ENCODE measurements around the gene LIFR.
"Not testable (repeated sequence)": the region's sequence is repeated elsewhere in the genome, so short reads cannot be mapped to it uniquely, and the experiment has no call there.

Gene LIFR, protein sequence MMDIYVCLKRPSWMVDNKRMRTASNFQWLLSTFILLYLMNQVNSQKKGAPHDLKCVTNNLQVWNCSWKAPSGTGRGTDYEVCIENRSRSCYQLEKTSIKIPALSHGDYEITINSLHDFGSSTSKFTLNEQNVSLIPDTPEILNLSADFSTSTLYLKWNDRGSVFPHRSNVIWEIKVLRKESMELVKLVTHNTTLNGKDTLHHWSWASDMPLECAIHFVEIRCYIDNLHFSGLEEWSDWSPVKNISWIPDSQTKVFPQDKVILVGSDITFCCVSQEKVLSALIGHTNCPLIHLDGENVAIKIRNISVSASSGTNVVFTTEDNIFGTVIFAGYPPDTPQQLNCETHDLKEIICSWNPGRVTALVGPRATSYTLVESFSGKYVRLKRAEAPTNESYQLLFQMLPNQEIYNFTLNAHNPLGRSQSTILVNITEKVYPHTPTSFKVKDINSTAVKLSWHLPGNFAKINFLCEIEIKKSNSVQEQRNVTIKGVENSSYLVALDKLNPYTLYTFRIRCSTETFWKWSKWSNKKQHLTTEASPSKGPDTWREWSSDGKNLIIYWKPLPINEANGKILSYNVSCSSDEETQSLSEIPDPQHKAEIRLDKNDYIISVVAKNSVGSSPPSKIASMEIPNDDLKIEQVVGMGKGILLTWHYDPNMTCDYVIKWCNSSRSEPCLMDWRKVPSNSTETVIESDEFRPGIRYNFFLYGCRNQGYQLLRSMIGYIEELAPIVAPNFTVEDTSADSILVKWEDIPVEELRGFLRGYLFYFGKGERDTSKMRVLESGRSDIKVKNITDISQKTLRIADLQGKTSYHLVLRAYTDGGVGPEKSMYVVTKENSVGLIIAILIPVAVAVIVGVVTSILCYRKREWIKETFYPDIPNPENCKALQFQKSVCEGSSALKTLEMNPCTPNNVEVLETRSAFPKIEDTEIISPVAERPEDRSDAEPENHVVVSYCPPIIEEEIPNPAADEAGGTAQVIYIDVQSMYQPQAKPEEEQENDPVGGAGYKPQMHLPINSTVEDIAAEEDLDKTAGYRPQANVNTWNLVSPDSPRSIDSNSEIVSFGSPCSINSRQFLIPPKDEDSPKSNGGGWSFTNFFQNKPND

DNA sequence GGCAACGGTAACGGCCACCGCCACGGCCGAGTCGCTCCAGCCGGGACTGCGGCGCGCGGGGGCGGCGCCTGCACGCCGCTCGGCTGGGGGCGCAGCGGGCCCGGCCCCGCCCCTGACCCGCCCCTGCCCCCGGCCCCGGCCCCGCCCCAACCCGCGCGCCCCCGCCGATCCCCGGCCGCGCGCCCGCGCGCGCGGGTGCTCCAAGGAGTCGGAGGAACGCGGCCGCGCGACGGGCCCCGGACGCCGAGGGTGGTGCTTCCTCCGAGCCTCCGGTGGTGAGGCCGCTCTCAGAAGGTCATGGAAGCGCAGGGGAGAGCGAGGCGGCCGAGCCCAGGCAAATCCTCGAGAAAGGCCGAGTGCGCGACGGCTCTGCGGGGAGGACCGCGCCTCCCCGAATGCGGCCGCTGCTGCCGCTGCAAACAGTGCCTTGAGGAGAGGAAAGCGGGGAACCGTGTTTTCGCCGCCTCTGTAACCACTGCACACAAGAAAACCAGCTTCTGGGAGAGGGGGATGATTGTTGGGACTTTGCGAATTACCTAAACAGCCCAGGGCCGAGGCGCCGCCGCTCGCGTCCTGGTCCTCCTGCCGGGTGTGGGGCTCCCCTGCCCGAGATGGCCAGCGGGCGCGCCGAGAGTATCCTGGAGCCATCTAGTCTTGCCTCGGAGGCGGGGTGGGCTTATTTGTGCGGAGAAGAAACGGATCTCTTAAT lies at the start of gene LIFR:
TSS of gene LIFR (minus strand) at position 48 of the 709 bp plus-strand sequence. CDS start 25,999 bp downstream, outside the sequence.
- DNase-seq, result peak; percentile 74

- no peak for DNase-seq
These were observed 49.2 kb upstream of the LIFR start for GRCh38 chr5:38605610-38606009.

DNA sequence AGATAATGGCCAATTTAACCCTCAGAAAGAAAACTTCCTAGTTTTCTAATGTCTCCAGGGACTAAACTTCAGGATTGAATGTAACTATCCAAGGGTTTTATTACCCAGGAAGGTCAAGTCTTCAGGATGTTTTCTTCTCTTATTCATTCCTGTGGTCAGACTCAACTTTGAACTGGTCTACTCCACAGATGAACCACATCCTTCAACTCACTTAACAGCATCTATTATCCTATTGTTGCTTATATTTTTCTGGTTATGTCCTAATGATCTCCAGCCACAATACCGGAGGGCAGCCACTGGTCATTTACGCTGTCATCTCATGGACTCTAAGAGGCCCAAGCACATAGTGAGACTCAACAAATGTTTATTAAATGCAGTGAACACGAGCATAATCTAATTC lies 47.2 kb upstream of the LIFR start:
- DNase-seq, result no peak

GRCh38 chr5:38602641-38603040 lies 46.2 kb upstream of the LIFR start:
- no peak for DNase-seq

- no peak for DNase-seq
These were observed 45.4 kb upstream of the LIFR start for GRCh38 chr5:38601863-38602298.

- DNase-seq, result no peak
These were observed 44.9 kb upstream of the LIFR start for GRCh38 chr5:38601133-38601862.

DNA sequence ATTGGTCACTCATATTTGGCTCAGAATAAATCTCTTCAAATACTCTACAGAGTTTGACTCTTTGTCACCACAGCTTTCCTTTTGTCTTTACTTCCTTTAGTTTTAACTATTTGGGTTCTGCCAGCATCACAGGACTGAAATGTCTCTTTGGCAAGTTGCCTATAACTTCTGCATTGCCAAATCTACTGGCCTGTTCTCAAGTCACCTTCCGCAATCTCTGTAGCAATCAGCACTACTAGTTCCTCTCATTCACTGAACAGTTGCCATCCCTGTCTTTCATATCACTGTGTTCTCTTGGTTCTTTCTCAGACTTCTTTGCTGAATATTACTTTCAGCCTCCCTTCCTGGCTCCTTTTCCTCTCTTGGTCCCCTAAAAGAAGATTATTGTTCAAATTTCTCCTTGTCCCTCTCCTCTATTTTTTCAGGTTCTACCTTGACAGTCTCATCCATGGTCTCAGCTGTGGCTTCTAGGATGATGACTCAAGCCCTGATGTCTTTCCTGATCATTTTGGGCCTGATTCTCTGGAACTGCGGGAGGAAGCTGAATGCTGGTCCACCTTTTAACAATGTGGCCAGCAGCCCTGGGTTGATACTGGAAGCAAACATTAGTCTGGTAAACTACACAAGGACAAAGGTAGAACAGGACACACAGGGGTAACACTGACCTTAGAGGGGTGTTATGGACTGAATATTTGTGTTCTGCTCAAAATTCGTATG lies 44.0 kb upstream of the LIFR start:
- DNase-seq, result no peak

DNA sequence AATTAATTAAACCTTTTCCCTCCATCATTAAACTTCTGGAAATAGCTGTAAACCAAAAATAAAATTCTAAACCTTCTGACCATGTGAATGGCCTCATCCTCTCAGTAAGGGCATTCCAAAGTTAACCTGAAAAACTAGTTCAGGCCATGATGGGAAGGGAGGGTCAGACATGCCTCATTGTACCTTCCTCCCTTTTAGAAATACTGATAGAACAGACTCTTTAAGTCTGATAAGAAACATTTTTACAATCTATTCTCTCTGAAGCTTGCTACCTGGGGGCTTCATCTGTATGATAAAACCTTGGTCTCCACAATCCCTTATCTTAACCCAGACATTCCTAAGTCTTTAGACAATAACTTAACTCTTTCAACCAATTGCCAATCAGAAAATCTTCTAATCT lies 43.3 kb upstream of the LIFR start:
- DNase-seq, result not testable (repeated sequence)

- DNase-seq, result no peak
These were observed 42.7 kb upstream of the LIFR start for GRCh38 chr5:38598994-38599617.

DNA sequence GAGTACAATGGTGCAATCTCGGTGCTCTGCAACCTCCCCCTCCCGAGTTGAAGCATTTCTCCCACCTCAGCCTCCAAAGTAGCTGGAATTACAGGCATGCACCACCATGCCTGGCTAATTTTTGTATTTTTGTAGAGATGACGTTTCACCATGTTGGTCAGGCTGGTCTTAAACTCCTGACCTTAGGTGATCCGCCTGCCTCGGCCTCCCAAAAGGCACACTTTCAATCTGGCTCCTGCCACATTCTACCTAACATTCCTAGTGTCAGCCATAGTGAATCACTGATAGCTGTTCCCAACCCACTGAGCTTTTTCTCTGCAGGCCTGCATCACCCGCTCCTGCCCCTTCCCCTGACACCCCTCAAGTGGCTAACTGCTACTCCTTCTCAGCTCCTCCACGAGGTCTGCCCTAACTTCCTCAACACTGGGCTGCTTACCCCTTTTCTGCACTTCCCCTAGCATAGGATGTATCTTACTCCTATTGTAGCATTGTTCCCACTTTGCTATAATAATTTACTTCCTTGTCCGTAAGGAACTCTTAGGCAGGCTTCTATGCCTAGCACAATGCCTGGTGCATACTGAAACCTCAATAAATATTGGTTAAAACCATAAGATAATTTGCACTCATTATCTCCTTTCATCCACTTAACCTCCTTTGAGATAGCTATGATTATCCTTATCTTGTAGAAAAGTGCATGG lies 42.0 kb upstream of the LIFR start:
- no peak for DNase-seq

DNA sequence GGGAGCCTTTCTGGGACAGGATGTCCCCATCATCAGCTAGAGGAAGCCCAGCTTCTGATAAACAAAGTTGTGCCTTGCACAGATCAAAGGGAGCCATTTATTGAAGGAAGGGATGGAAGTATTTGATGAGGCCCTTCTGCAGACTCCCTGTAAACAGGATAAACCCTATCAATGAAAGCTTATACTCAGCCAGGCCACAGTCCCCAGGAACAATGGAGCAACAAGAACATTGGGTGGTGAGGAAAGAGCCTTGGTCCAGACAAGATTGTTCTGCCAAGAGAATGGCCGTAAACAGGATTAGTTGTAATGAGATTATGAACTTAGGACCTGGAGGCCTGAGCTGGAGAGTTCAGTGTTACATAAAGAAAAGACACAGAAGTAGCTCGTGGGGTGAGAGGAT lies 40.5 kb upstream of the LIFR start:
- DNase-seq, result no peak

DNA sequence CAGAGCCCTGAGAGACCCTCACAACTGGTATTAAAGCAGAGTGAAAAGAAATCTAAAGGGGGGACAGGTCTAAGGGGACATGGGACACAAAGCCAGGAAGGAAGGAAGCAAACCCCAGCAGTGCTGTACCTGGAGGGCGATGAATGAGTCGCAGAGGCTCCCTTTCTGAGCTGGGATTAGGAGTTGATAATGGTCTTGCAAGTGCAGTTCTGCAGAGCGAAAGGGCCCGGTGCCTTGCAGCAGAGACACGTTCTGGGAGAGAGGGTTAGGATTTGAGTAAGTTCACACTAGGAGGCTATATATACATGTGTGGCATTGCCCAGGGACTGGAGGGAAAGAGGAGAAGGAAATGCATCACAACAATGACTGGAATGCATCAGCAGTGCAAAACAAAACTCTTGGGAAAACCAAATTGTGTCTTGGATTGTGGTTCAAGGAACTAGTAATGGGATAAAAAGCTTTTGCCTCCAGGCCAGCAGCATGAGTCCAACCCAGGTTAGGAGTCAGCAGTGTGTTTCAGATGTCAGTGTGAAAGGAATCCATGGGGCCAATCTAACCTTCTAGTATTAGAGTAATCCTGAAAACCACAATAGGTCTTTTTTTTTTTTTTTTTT lies 38.8 kb upstream of the LIFR start:
- DNase-seq, result no peak

GRCh38 chr5:38593959-38594358 lies 37.5 kb upstream of the LIFR start:
- no peak for DNase-seq

GRCh38 chr5:38591523-38591849 lies 35.0 kb upstream of the LIFR start:
- DNase-seq, result no peak

DNA sequence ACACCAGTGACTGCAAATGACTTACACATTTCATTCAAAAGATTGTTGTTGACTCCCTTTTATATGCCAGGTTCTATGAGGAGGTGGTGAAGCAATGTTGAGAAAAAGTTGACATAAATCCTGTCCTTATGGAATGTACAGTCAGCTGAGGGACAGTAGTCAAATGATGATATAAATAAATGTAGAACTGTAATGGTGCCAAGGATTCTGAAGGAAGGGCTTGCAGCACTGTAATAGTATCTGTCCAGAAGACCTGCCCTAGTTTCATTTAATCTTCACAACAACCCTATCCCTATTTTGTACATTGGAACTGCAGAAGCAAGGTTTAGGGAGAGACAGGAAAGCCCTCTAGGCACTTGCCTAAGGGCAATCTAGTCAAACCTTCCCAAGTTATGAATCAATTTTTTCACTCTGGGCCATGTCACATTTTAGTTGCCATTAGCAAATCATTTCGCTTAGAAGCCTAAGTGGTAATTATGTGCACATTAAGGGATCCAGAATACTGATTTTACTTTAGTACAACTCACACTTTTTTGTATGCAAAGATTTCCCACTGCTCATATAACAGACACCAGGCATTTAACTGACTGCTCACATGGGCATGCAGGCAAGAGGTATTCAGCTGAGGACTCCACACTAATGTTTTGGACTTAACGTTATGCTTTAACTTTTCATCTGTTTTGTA lies 34.5 kb upstream of the LIFR start:
- DNase-seq, result no peak

DNA sequence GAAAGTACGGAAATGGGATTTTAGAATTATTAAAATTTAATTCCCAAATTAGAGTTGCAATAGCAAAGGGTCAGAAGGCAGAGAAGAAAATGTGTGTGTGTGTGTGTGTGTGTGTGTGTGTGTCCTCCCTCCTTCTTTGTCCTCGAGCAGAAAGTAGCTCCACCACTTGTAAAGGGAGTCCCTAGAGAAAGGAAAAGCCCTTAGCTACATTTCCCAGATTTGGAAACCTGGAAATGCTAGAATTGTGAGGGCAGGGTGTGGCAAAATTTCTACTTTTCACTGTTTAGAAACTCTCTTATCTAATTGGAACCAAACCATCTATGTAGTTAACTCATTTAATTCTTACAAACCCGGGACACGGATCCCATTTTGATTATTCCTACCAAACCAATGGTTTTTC lies 33.2 kb upstream of the LIFR start:
- no peak for DNase-seq

DNA sequence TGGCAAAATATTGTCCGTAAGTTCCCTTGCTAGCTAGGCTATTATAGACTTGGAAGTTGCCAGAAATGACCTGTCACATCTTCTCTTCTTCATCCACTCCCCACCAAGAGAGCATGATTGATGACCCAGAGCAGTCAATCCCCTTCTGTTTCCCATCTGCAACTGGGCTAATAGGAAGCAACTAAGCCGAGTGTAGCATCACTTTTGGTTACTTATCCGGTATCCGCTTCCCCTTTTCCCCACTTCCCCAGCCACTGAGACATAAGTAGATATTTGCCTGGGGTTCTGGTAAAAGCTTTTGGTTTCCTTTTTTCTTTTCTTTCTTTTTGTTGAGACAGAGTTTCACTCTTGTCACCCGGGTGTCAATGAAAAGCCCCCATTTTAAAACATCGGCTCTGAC lies 29.4 kb upstream of the LIFR start:
- DNase-seq, result no peak

DNA sequence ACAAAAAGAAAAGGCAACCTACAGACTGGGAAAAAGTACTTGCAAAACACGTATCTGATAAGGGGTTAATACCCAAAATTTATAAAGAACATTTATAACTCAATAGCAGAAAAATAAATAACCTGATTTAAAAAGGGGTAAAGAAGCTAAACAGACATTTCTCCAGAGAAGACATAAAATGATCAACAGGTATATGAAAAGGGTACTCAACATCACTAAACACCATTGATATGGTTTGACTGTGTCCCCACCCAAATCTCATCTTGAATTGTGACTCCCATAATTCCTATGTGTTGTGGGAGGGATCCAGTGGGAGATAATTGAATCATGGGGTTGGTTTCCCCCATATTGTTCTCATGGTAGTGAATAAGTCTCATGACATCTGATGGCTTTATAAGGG lies 27.1 kb upstream of the LIFR start:
- DNase-seq, result no peak

- no peak for DNase-seq
These were observed 26.5 kb upstream of the LIFR start for GRCh38 chr5:38582975-38583319.

All from NCI-H1436 (cell line).